Medulla oblongata (tissue), 1 donor: ENCODE measurements around the gene S100A1.
"Not testable (repeated sequence)": the region's sequence is repeated elsewhere in the genome, so short reads cannot be mapped to it uniquely, and the experiment has no call there.

ENCODE experiments used
- DNase-seq: peaks from one replicate; pipeline ENCODE4 v3.0.0-alpha.2; 2015; ENCODE audit errors: extremely low spot score

S100A1 gene

GRCh38 chr1:153630384-153630783 lies 2.1 kb downstream of the S100A1 start:
- no peak for DNase-seq

GRCh38 chr1:153631047-153632022 lies 3.1 kb downstream of the S100A1 start:
- DNase-seq = no peak

- DNase-seq = no peak
Observed at GRCh38 chr1:153633161-153633753, 5.0 kb downstream of the S100A1 start.

- DNase-seq = peak; percentile 99
Observed at GRCh38 chr1:153633754-153634665, 5.8 kb downstream of the S100A1 start, which contains the start of gene CHTOP. TSS of gene CHTOP (plus strand) at chr1:153634066. CDS start at chr1:153636589, 2,523 bp downstream.

GRCh38 chr1:153635872-153636271 lies 7.6 kb downstream of the S100A1 start:
- DNase-seq = no peak

- DNase-seq = no peak
Observed at GRCh38 chr1:153636312-153636711, 8.1 kb downstream of the S100A1 start.

- no peak for DNase-seq
Observed at GRCh38 chr1:153638261-153638660, 10.0 kb downstream of the S100A1 start.

- DNase-seq = no peak
Observed at GRCh38 chr1:153639280-153639679, 11.0 kb downstream of the S100A1 start.

GRCh38 chr1:153640213-153640612 lies 12.0 kb downstream of the S100A1 start:
- DNase-seq = not testable (repeated sequence)

GRCh38 chr1:153640861-153641260 lies 12.6 kb downstream of the S100A1 start:
- no peak for DNase-seq

GRCh38 chr1:153642161-153642560 lies 13.9 kb downstream of the S100A1 start:
- DNase-seq = no peak

GRCh38 chr1:153643100-153643499 lies 14.9 kb downstream of the S100A1 start:
- no peak for DNase-seq

GRCh38 chr1:153643816-153644215 lies 15.6 kb downstream of the S100A1 start:
- no peak for DNase-seq

GRCh38 chr1:153646672-153647345 lies 18.6 kb downstream of the S100A1 start:
- DNase-seq = peak; percentile 58

- no peak for DNase-seq
Observed at GRCh38 chr1:153647346-153647714, 19.1 kb downstream of the S100A1 start.

GRCh38 chr1:153648000-153648643 lies 19.9 kb downstream of the S100A1 start:
- DNase-seq = no peak

GRCh38 chr1:153649137-153649862 lies 21.1 kb downstream of the S100A1 start:
- DNase-seq = no peak

- peak; percentile 85 for DNase-seq
Observed at GRCh38 chr1:153649863-153650235, 21.6 kb downstream of the S100A1 start.

GRCh38 chr1:153651771-153652170 lies 23.5 kb downstream of the S100A1 start:
- no peak for DNase-seq
